Mucosa of rectum (tissue), 2 donors: ENCODE measurements around the gene ANKRD11.
"Not testable (repeated sequence)": the region's sequence is repeated elsewhere in the genome, so short reads cannot be mapped to it uniquely, and the experiment has no call there.

Experiments used
- H3K27ac ChIP-seq, 2 donors: one replicate each; pipeline ENCODE4 v1.7.0; 2013; ENCODE audit warnings: inconsistent platforms in 2 of 2, low read depth in 2 of 2, low read length in 2 of 2
- H3K27me3 ChIP-seq, 2 donors: one replicate each; pipeline ENCODE4 v1.7.0; 2013; ENCODE audit warnings: low read length in 2 of 2; ENCODE audit not compliant: control insufficient read depth in 2 of 2, insufficient read depth in 2 of 2
- H3K36me3 ChIP-seq, 2 donors: one replicate each; pipeline ENCODE4 v1.7.0; 2013; ENCODE audit warnings: low read length in 2 of 2; ENCODE audit not compliant: control insufficient read depth in 2 of 2, insufficient read depth in 2 of 2
- H3K4me1 ChIP-seq, 2 donors: one replicate each; pipeline ENCODE4 v1.7.0; 2013; ENCODE audit warnings: low read length in 2 of 2, mild to moderate bottlenecking in 1 of 2; ENCODE audit not compliant: control insufficient read depth in 2 of 2, insufficient read depth in 2 of 2
- H3K4me3 ChIP-seq, 2 donors: one replicate each; pipeline ENCODE4 v1.7.0; 2013; ENCODE audit warnings: low read length in 2 of 2
- H3K9ac ChIP-seq, 2 donors: one replicate each; pipeline ENCODE4 v1.7.0; 2013; ENCODE audit warnings: low read length in 2 of 2, low read depth in 1 of 2, mild to moderate bottlenecking in 1 of 2
- H3K9me3 ChIP-seq, 2 donors: one replicate each; pipeline ENCODE4 v1.7.0; 2013; ENCODE audit warnings: low read length in 2 of 2; ENCODE audit not compliant: control insufficient read depth in 2 of 2
- donor health status: healthy.
- donor health status: Normal muscosa, but diverticular disease.

ANKRD11 gene

GRCh38 chr16:89435059-89435458 is 55.3 kb downstream of the ANKRD11 start:
- not testable (repeated sequence) for H3K4me3 ChIP-seq, H3K27ac ChIP-seq, H3K9ac ChIP-seq, H3K9me3 ChIP-seq, H3K36me3 ChIP-seq, H3K27me3 ChIP-seq
- peaks cover 44 to 45% of the 10 kb centered on the region in 2 donors for H3K4me1 ChIP-seq

- H3K27me3 ChIP-seq, result no peaks in the 10 kb centered on the region
- H3K9ac ChIP-seq, result no peak overlapping the region
- H3K27ac ChIP-seq, result no peak overlapping the region
- H3K4me1 ChIP-seq, result peaks cover 44 to 45% of the 10 kb centered on the region in 2 donors
- no peaks in the 10 kb centered on the region for H3K9me3 ChIP-seq
- H3K36me3 ChIP-seq, result no peaks in the 10 kb centered on the region
- H3K4me3 ChIP-seq, result no peak overlapping the region
Measured at GRCh38 chr16:89434490-89434889, 55.9 kb downstream of the ANKRD11 start.

GRCh38 chr16:89433363-89433984 is 56.9 kb downstream of the ANKRD11 start:
- not testable (repeated sequence) for H3K9me3 ChIP-seq, H3K4me3 ChIP-seq, H3K36me3 ChIP-seq, H3K27ac ChIP-seq, H3K27me3 ChIP-seq, H3K9ac ChIP-seq
- peaks cover 40 to 44% of the 10 kb centered on the region in 2 donors for H3K4me1 ChIP-seq

- Histone ChIP-seq H3K4me3 (peak overlapping the region; percentile 13 to 48), H3K27ac (peak overlapping the region; percentile 27 to 29), H3K9me3 (no peaks in the 10 kb centered on the region), H3K9ac (peak overlapping the region in 1 of 2 donors; percentile 19), H3K4me1 (peaks cover 25 to 32% of the 10 kb centered on the region in 2 donors), H3K36me3 (peaks cover 0 to 3% of the 10 kb centered on the region in 2 donors), H3K27me3 (no peaks in the 10 kb centered on the region)
Measured at GRCh38 chr16:89431630-89432029, 58.7 kb downstream of the ANKRD11 start.

- no peaks in the 10 kb centered on the region for H3K27me3 ChIP-seq
- H3K36me3 ChIP-seq, result peaks cover 0 to 5% of the 10 kb centered on the region in 2 donors
- H3K9ac ChIP-seq, result peak overlapping the region in 1 of 2 donors; percentile 19
- peaks cover 25 to 31% of the 10 kb centered on the region in 2 donors for H3K4me1 ChIP-seq
- no peaks in the 10 kb centered on the region for H3K9me3 ChIP-seq
- peak overlapping the region; percentile 27 to 29 for H3K27ac ChIP-seq
- H3K4me3 ChIP-seq, result peak overlapping the region; percentile 13 to 48
Measured at GRCh38 chr16:89431158-89431584, 59.2 kb downstream of the ANKRD11 start.

- H3K9ac ChIP-seq, result peak overlapping the region in 1 of 2 donors; percentile 16
Measured at GRCh38 chr16:89430436-89431157, 59.8 kb downstream of the ANKRD11 start.

GRCh38 chr16:89428605-89429004 is 61.8 kb downstream of the ANKRD11 start:
- not testable (repeated sequence) for H3K9ac ChIP-seq, H3K9me3 ChIP-seq

More at GRCh38 chr16:89430436-89431157, 59.8 kb downstream of the ANKRD11 start:
- Histone ChIP-seq H3K36me3 (peaks cover 0 to 5% of the 10 kb centered on the region in 2 donors), H3K4me1 (peaks cover 23 to 27% of the 10 kb centered on the region in 2 donors), H3K4me3 (peak overlapping the region; percentile 13 to 48), H3K27me3 (no peaks in the 10 kb centered on the region), H3K9me3 (no peaks in the 10 kb centered on the region), H3K27ac (peak overlapping the region; percentile 27 to 29)

GRCh38 chr16:89426736-89427530 is 63.4 kb downstream of the ANKRD11 start:
- Histone ChIP-seq H3K36me3 (peaks cover 0 to 6% of the 10 kb centered on the region in 2 donors), H3K4me3 (no peak overlapping the region), H3K9ac (no peak overlapping the region), H3K27me3 (no peaks in the 10 kb centered on the region), H3K27ac (no peak overlapping the region), H3K9me3 (no peaks in the 10 kb centered on the region), H3K4me1 (peaks cover 24% of the 10 kb centered on the region in 2 donors)

More at GRCh38 chr16:89428605-89429004, 61.8 kb downstream of the ANKRD11 start:
- H3K36me3 ChIP-seq, H3K27me3 ChIP-seq, H3K4me3 ChIP-seq, H3K27ac ChIP-seq: not testable (repeated sequence)
- peaks cover 17 to 23% of the 10 kb centered on the region in 2 donors for H3K4me1 ChIP-seq

- no peak overlapping the region for H3K4me3 ChIP-seq
- H3K4me1 ChIP-seq, result peaks cover 12% of the 10 kb centered on the region in 2 donors
- H3K27ac ChIP-seq, result no peak overlapping the region
- H3K36me3 ChIP-seq, result peaks cover 0 to 9% of the 10 kb centered on the region in 2 donors
- H3K9ac ChIP-seq, result no peak overlapping the region
- no peaks in the 10 kb centered on the region for H3K9me3 ChIP-seq
- H3K27me3 ChIP-seq, result no peaks in the 10 kb centered on the region
Measured at GRCh38 chr16:89425523-89425922, 64.8 kb downstream of the ANKRD11 start.
